Brain pericyte (primary cell): Measurements from ENCODE around the gene SLC25A25.

Experiments used
- DNase-seq: peaks from one replicate; pipeline ENCODE4 v3.0.0-alpha.2; 2012; ENCODE audit warnings: low read depth, low spot score

The SLC25A25 gene

DNA sequence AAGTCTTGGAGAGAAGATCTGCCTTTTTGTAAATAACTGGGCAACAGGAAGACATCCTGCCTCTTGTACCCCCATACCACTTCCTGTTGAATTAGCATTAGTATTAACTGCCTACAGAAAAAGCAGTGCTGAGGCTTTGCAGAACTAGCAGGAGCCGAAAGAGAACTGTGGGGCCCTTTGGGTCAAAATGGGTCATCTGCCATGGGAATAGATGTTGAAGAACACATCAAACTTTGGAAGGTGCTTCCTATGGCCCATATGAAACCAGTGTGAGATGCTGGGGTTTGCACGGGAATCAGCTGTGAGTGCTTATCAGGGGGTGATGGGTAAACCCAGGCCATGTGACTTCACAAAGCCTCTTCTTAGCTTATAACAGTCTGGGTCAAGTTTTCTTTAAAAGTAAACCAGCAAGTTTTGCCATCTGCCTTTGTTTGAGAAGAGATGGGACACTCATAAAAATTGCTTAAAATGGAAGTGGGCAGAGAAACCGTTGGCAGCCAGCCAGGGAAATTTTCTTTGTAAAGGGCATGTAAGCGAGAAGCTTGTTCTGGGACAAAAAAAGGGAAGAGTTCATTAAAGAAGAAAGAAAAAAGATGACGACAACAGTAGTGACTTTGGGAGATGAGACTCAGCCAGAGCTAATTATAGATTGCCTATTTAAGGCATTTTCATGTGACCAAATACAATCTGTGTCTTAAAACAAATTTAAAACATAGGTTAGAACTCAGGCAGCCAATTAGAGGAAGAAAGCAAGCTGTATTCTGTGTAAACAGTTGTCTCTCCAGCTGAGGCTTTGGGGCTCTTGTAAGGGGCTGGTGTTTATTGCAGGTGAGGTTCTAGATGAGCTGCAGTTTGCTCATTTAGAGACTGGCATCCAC, 4.4 kb downstream of the SLC25A25 start:
- DNase-seq: peak; percentile 47

- DNase-seq: no peak
Measured at GRCh38 chr9:128073253-128073886, 5.3 kb downstream of the SLC25A25 start.

GRCh38 chr9:128077847-128078503, 9.9 kb downstream of the SLC25A25 start:
- DNase-seq: no peak

GRCh38 chr9:128078504-128079434, 10.7 kb downstream of the SLC25A25 start:
- no peak for DNase-seq

- no peak for DNase-seq
Measured at GRCh38 chr9:128080206-128080605, 12.2 kb downstream of the SLC25A25 start.

DNA sequence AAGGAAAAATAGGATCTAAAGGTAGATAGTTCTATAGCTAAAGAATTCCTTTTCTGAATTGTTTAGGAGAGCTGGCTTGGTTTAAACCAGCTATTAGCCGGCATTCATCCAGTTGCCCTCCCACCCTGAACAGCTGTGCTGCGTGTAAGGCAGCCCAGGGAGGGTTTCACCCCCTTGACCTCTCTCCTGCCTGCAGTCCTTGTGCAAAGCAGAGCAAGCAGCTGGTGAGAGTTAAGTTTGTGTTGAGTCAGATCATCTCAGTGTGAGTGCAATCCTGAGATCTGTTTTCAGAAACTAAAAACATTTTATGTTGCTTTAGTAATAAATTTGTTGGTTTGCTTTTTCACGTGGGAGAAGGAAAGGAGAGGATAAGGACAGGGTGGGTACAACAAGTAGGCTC, 13.0 kb downstream of the SLC25A25 start:
- peak; percentile 96 for DNase-seq

- DNase-seq: no peak
Measured at GRCh38 chr9:128082151-128082550, 14.1 kb downstream of the SLC25A25 start.

DNA sequence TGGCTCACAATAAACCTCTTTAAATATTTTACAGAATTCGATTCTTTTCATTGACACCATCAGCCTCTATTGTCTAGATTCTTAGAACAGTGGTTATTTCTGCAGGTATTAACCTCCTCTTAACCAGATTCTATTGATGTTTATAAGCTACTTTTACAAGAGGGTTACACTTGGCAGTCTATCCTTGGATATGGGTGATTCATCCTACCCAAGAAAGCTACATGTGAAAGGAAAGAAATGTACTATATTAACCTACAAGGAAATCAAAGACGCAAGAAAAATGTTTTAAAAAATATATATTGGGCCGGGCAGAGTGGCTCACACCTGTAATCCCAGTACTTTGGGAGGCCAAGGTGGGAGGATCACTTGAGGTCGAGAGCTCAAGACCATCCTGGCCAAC, 16.7 kb downstream of the SLC25A25 start:
- no peak for DNase-seq

- no peak for DNase-seq
Measured at GRCh38 chr9:128085943-128086342, 17.9 kb downstream of the SLC25A25 start.

- DNase-seq: no peak
Measured at GRCh38 chr9:128087262-128087661, 19.2 kb downstream of the SLC25A25 start.

DNA sequence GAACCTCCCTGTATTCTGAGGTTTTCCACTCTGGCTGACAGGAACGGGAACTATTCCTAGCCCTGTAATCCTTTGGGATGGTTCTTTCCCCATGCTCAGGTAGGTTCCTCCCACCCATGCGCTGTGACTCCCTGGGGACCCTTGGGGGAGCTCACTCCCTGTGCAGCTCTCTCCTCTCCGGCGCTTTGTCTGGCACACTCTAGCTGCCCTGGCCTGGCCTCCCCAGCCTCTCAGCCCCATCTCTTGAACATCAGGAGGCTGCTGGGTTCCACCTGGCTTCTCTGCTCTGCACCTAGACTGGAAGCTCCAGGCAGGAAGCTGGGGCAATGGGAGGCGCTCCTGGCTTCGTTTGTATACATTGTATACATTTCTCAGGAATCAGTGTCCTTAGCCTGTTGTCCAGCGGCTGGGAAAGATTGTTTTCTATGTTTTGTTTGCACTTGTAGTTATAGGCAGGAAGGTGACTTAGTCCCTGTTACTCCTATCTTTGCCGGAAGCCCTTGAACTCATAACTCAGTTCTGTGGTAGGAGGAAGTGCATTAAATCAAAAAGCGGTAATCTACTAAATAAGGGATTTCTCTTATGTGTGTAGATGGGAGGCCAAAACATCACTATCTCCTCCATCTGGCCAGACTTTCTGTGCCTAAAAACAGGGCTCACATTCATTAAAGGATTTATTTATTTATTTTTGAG, 20.4 kb downstream of the SLC25A25 start:
- no peak for DNase-seq

- no peak for DNase-seq
Measured at GRCh38 chr9:128089299-128089698, 21.3 kb downstream of the SLC25A25 start.

DNA sequence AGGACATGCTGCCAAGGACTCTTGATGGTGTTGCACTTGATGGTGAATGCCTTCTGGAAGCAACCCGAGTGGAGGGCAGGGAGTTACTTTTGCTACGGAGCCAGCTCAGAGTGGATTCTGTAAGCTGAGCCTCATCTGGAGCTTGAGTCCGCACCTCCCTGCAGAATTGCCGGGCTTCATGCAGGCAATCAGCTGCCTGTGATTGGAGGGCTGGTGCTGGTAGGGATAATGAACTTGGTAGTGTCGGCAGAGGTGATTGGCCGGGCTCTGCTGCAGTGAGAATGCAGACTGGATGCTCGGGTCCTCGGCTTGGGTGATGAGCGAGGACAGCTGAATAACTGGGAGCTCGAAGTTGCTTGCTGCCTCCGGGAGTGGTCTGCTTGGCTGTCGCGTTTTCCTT, 23.1 kb downstream of the SLC25A25 start:
- DNase-seq: no peak

GRCh38 chr9:128091571-128091970, 23.5 kb downstream of the SLC25A25 start:
- DNase-seq: no peak

- no peak for DNase-seq
Measured at GRCh38 chr9:128092199-128092977, 24.4 kb downstream of the SLC25A25 start.

DNA sequence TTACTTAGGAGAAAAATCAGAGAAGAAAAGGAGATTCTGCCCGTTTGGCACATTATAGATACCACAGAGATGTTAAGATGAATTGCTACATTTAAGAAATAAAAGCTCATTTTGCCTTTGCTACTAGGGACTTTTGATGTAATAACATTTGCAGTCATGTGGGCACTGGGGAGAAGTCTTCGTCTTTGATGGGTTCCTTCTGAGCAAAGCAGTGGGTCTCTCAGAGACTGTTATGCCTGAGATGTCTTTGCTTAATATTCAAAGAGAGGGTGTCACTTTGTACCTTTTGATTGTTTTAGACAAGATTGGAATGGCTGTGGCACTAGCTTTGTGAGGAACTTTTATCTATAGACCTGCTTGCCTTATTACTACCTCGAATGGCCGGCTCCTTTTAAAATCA, 25.0 kb downstream of the SLC25A25 start:
- DNase-seq: no peak

GRCh38 chr9:128094166-128094949, 26.3 kb downstream of the SLC25A25 start:
- peak; percentile 84 for DNase-seq

DNA sequence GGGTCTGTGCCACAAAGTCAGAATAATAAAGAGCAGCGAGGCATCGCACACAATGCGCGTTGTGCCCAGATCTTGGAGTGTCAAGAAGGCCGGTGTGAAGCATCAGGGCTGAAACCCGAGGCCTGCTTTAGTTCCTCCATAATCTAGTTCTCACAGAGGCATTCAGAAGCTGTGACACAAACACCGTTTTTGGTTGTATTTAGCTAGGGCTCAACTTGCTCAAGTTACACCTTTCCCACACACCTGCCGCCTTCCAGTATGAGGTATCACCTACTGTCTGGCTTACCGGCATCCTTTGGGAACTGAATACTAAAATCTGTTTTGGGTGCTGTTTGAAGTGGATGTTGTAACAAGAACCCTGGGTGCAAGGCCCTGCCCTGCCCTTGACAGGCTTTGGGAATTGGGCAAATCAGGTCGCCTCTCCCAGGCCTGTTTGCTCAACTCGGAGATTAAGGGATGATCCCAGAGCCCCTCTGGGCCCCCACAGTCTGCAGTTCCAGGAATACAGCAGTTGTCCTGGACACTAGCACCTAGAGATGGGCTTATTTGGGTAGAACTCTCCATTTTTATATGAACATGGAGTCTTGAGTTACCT, 27.0 kb downstream of the SLC25A25 start:
- no peak for DNase-seq
